ENCODE data around the gene MLH1. TPM values are rescaled to one million over a fixed set of nuclear protein-coding genes. Genes with fewer than 3 reads are reported as not detected.
A peak's percentile ranks its signal among the peaks of the same experiment; 100 is the strongest.

Gene MLH1
- total RNA-seq, 1 experiment from 2014 or later = 47.2 TPM

- TF ChIP-seq KAT7 (CRISPR knock-in tag; IDR thresholded peaks at IDR 0.05; ENCODE audit: borderline replicate concordance) (no peak), ATF2 (CRISPR knock-in tag; IDR thresholded peaks at IDR 0.05; ENCODE audit: borderline replicate concordance, low read depth) (no peak), TEAD4 (CRISPR knock-in tag; IDR thresholded peaks at IDR 0.05) (no peak; the same call in 1 of the 2 replicates), ZNF396 (CRISPR knock-in tag; IDR thresholded peaks at IDR 0.05; ENCODE audit: borderline replicate concordance) (0 out of 2 replicates have a peak, but pooled peaks have one; percentile 19), TCF7 (CRISPR knock-in tag; IDR thresholded peaks at IDR 0.05; ENCODE audit: low read depth) (no peak), SMAD4 (CRISPR knock-in tag; IDR thresholded peaks at IDR 0.05) (no peak), PRRX2 (CRISPR knock-in tag; IDR thresholded peaks at IDR 0.05) (no peak), SP1 (CRISPR knock-in tag; conservative IDR thresholded peaks at IDR 0.05) (peak; percentile 56; the same call in 1 of the 2 replicates), NFYB (CRISPR knock-in tag; conservative IDR thresholded peaks at IDR 0.05; ENCODE audit: low read depth) (peak; percentile 95), PRDM15 (CRISPR knock-in tag; IDR thresholded peaks at IDR 0.05) (no peak), ZNF281 (CRISPR knock-in tag; IDR thresholded peaks at IDR 0.05) (0 out of 2 replicates have a peak, but pooled peaks have one; percentile 58), ATF6 (CRISPR knock-in tag; IDR thresholded peaks at IDR 0.05) (no peak), ATF1 (CRISPR knock-in tag; IDR thresholded peaks at IDR 0.05) (no peak)
Observed at GRCh38 chr3:36993326-36994283, at the start of gene MLH1 (continued).

GRCh38 chr3:36943601-36944000 lies 49.7 kb upstream of the MLH1 start:
- peak overlapping the region; percentile 75 for H3K4me3 Mint-ChIP-seq
- H3K27ac Mint-ChIP-seq = no peak overlapping the region
- H3K36me3 Mint-ChIP-seq = peaks cover 13% of the 10 kb centered on the region
- ATAC-seq (peak; percentile 21), DNase-seq (ENCODE audit: low spot score) (no peak)
- ChIA-PET POLR2A (interaction anchor here (1.2 to 2.2 kb wide), 3 partner anchors 8 to 49 kb away, joined by 3 to 11 read pairs (median 11); partner anchors contain the start of genes EPM2AIP1 and MLH1), CTCF (interaction anchor here (0.7 to 4.5 kb wide), 6 partner anchors 9 to 151 kb away, joined by 3 to 55 read pairs (median 6); partner anchors contain the start of genes EPM2AIP1 and MLH1)
- H3K9me3 Mint-ChIP-seq = peaks cover 16% of the 10 kb centered on the region
- peaks cover 26% of the 10 kb centered on the region for H3K4me1 Mint-ChIP-seq
- peaks cover 51% of the 10 kb centered on the region for H3K27me3 Mint-ChIP-seq (ENCODE audit: low read depth)
- TF ChIP-seq STAT6 (CRISPR knock-in tag; conservative IDR thresholded peaks at IDR 0.05; ENCODE audit: low read depth) (no peak), FOXJ3 (CRISPR knock-in tag; IDR thresholded peaks at IDR 0.05; ENCODE audit: borderline replicate concordance) (no peak), CBFB (CRISPR knock-in tag; IDR thresholded peaks at IDR 0.05; ENCODE audit: low read depth) (no peak), ZMAT4 (CRISPR knock-in tag; IDR thresholded peaks at IDR 0.05) (no peak), ZSCAN18 (CRISPR knock-in tag; IDR thresholded peaks at IDR 0.05) (no peak), ATF1 (CRISPR knock-in tag; IDR thresholded peaks at IDR 0.05) (no peak), JUN (CRISPR knock-in tag; IDR thresholded peaks at IDR 0.05) (no peak), ZNF138 (CRISPR knock-in tag; conservative IDR thresholded peaks at IDR 0.05) (no peak)

Data from WTC11 (cell line).